OCI-LY7 (cell line): ENCODE data around the gene MGAT5B. TPM values are rescaled to one million over a fixed set of nuclear protein-coding genes. Genes with fewer than 3 reads are reported as not detected.

Source experiments
- BruUV-seq: library from RNA; stranded (reverse); fragments of 400-500 nt; replicated peaks from 2 replicates; lab custom pipeline; 2021; lab: Mats Ljungman, UMichigan
- CTCF ChIA-PET: fragments of 300-600 bp; sonication (Branson Sonifier 250); formaldehyde crosslinking; loops from one replicate; lab custom pipeline; 2022; ENCODE audit warnings: antibody characterized with exemption; ENCODE audit not compliant: unreplicated experiment; lab: Charles Lee
- POLR2A ChIA-PET: fragments of 300-600 bp; sonication (Branson Sonifier 250); formaldehyde crosslinking; loops from one replicate; lab custom pipeline; 2022; ENCODE audit warnings: antibody characterized with exemption; lab: Charles Lee
- DNase-seq: peaks from one replicate; pipeline ENCODE4 v3.0.0-alpha.2; 2015; ENCODE audit warnings: low spot score
- H2AFZ ChIP-seq: fragments of 200-600 bp; sonication (generic), shearing (Covaris generic); 2 replicates; pipeline ENCODE4 v1.6.1; 2014; ENCODE audit warnings: mild to moderate bottlenecking, antibody characterized with exemption, low read length, moderate library complexity
- H3K27ac ChIP-seq: fragments of 200-600 bp; sonication (generic); 2 replicates; pipeline ENCODE4 v1.5.1; 2014; ENCODE audit warnings: mixed run types, low read depth, mild to moderate bottlenecking, moderate library complexity, low read length, inconsistent platforms; ENCODE audit not compliant: poor library complexity, severe bottlenecking
- H3K36me3 ChIP-seq: fragments of 200-600 bp; sonication (generic); 2 replicates; pipeline ENCODE4 v1.6.1; 2014; ENCODE audit warnings: mild to moderate bottlenecking, antibody characterized with exemption, low read length, moderate library complexity, mixed read lengths; ENCODE audit not compliant: insufficient read depth
- H3K4me1 ChIP-seq: fragments of 200-600 bp; sonication (generic); 2 replicates; pipeline ENCODE4 v1.5.1; 2014; ENCODE audit warnings: mild to moderate bottlenecking, low read length; ENCODE audit not compliant: insufficient read depth, poor library complexity, severe bottlenecking
- H3K4me2 ChIP-seq: fragments of 200-600 bp; sonication (generic); 2 replicates; pipeline ENCODE4 v1.6.1; 2014; ENCODE audit warnings: mild to moderate bottlenecking, low read length
- H3K4me3 ChIP-seq: fragments of 200-600 bp; sonication (generic); 2 replicates; pipeline ENCODE4 v1.5.1; 2014; ENCODE audit warnings: mild to moderate bottlenecking, low read depth, low read length; ENCODE audit not compliant: poor library complexity, severe bottlenecking
- H3K79me2 ChIP-seq: fragments of 200-600 bp; sonication (generic); 2 replicates; pipeline ENCODE4 v1.6.1; 2016; ENCODE audit warnings: low read depth, mild to moderate bottlenecking, low read length, moderate library complexity, mixed read lengths; ENCODE audit not compliant: insufficient read depth
- H3K9me2 ChIP-seq: fragments of 200-600 bp; sonication (generic); 2 replicates; pipeline ENCODE4 v1.6.1; 2016; ENCODE audit warnings: mild to moderate bottlenecking, low read length, mixed read lengths; ENCODE audit not compliant: insufficient read depth
- H3K9me3 ChIP-seq: fragments of 200-600 bp; sonication (generic); 2 replicates; pipeline ENCODE4 v1.6.1; 2014; ENCODE audit warnings: mild to moderate bottlenecking, mixed run types, low read length, mixed read lengths
- H4K20me1 ChIP-seq: fragments of 200-600 bp; sonication (generic); 2 replicates; pipeline ENCODE4 v1.6.1; 2014; ENCODE audit warnings: mild to moderate bottlenecking, antibody characterized with exemption, low read length, moderate library complexity, mixed read lengths; ENCODE audit not compliant: insufficient read depth
- CTCF ChIP-seq: fragments of 200-600 bp; sonication (generic); conservative IDR thresholded peaks from 2 replicates; pipeline ENCODE4 v1.5.1; 2014; ENCODE audit warnings: mild to moderate bottlenecking, antibody characterized with exemption, low read length, moderate library complexity, mixed read lengths
- EZH2phosphoT487 ChIP-seq: fragments of 200-600 bp; sonication (generic); IDR thresholded peaks from 2 replicates; pipeline ENCODE4 v1.6.1; 2018; ENCODE audit warnings: low read depth, borderline replicate concordance, mild to moderate bottlenecking, mixed run types, antibody characterized with exemption, low read length, moderate library complexity, mixed read lengths
- intact Hi-C: fragments of 100-400 bp; cut with micrococcal nuclease; formaldehyde crosslinking; loops from one replicate; pipeline ENCODE4 v1.10.0; 2022; ENCODE audit not compliant: unreplicated experiment
- total RNA-seq, 2 experiments: library from RNA; depleted of rRNA in 1 of 2; stranded (reverse); fragments of >200 nt in 1 of 2; shearing (Covaris generic) in 1 of 2; gene quantifications; 2 replicates each; pipeline ENCODE4 v1.2.3, GENCODE V29; 2014 to 2022

The MGAT5B gene
- total RNA-seq, 2 experiments from 2014 or later = 1.4 to 2.5 TPM

GRCh38 chr17:76924345-76925342 lies 56.4 kb downstream of the MGAT5B start:
- CTCF ChIA-PET = interaction anchor here (0.6 kb wide), 1 partner anchor 18 kb away, joined by 3 read pairs; no protein-coding TSS in a partner anchor
- POLR2A ChIA-PET = interaction anchor here (0.6 to 1.1 kb wide), 3 partner anchors 8 to 615 kb away, joined by 3 read pairs; no protein-coding TSS in a partner anchor
- BruUV-seq = no TSS peak

GRCh38 chr17:76925441-76925891 lies 57.3 kb downstream of the MGAT5B start:
- H3K9me2 ChIP-seq = no peaks in the 10 kb centered on the region
- no peaks in the 10 kb centered on the region for H3K79me2 ChIP-seq
- CTCF ChIA-PET = interaction anchor here (0.6 kb wide), 1 partner anchor 18 kb away, joined by 3 read pairs; no protein-coding TSS in a partner anchor
- POLR2A ChIA-PET = interaction anchor here (1.1 kb wide), 1 partner anchor 17 kb away, joined by 3 read pairs; no protein-coding TSS in a partner anchor
- H3K4me3 ChIP-seq = no peak overlapping the region
- no peaks in the 10 kb centered on the region for H3K4me1 ChIP-seq
- H3K36me3 ChIP-seq = no peaks in the 10 kb centered on the region
- BruUV-seq = no TSS peak
- DNase-seq = no peak
- intact Hi-C loops = no loop called here
- H2AFZ ChIP-seq = no peak overlapping the region
- no peak for TF ChIP-seq EZH2phosphoT487
- H3K4me2 ChIP-seq = no peak overlapping the region
- no peaks in the 10 kb centered on the region for H4K20me1 ChIP-seq
- H3K9me3 ChIP-seq = no peaks in the 10 kb centered on the region
- H3K27ac ChIP-seq = no peak overlapping the region

More at GRCh38 chr17:76924345-76925342, 56.4 kb downstream of the MGAT5B start:
- H2AFZ ChIP-seq = no peak overlapping the region
- TF ChIP-seq CTCF (no peak), EZH2phosphoT487 (no peak)
- H3K9me2 ChIP-seq = no peaks in the 10 kb centered on the region
- no peaks in the 10 kb centered on the region for H4K20me1 ChIP-seq
- H3K27ac ChIP-seq = no peak overlapping the region
- no peak for DNase-seq
- no peak overlapping the region for H3K4me2 ChIP-seq
- H3K9me3 ChIP-seq = no peaks in the 10 kb centered on the region
- H3K79me2 ChIP-seq = no peaks in the 10 kb centered on the region
- no peaks in the 10 kb centered on the region for H3K36me3 ChIP-seq
- intact Hi-C loops = no loop called here
- no peaks in the 10 kb centered on the region for H3K4me1 ChIP-seq
- no peak overlapping the region for H3K4me3 ChIP-seq

DNA sequence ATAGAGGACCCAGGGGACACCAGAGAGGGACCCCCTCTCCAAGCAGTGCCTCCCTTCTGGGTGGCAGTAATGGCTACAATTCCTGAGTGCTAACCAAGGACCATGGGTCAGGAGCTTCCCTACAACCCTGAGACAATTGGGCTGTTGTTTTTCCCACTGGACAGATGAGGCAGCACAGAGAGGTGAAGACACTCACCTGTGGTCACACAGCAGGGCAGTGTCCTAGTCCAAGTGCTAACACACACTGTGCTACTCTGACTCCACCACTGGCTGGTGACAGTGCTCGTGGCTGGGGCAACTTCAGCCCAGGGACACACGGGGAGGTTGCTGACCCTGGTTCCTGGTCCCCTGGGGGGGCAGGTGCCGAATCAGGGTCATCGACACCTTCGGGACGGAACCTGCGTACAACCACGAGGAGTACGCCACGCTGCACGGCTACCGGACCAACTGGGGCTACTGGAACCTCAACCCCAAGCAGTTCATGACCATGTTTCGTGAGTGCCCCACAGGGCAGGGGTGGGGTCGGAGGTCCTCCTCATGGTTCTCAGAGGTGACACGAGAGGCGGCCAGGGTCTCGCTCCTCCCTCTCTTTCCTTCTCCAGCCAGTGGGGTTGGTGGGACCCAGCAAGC lies 58.1 kb downstream of the MGAT5B start:
- Histone ChIP-seq H4K20me1 (no peaks in the 10 kb centered on the region), H3K36me3 (no peaks in the 10 kb centered on the region), H3K4me2 (no peak overlapping the region), H3K4me1 (no peaks in the 10 kb centered on the region), H3K27ac (no peak overlapping the region), H3K79me2 (no peaks in the 10 kb centered on the region), H3K9me2 (no peaks in the 10 kb centered on the region), H3K4me3 (no peak overlapping the region), H3K9me3 (no peaks in the 10 kb centered on the region), H2AFZ (no peak overlapping the region)
- DNase-seq = no peak
- TF ChIP-seq CTCF (no peak), EZH2phosphoT487 (no peak)
- intact Hi-C loops = no loop called here
- ChIA-PET POLR2A (no interaction called here), CTCF (no interaction called here)
- no TSS peak for BruUV-seq
